Right lobe of liver (tissue), 6 donors: Measurements from ENCODE around the gene MYDGF. TPM values are rescaled to one million over a fixed set of nuclear protein-coding genes. Genes with fewer than 3 reads are reported as not detected.

ENCODE experiments used
- ATAC-seq, 4 donors: fragments of 200-7000 bp; cut with Tn5 transposase; one replicate each; pipeline ENCODE4 v1.9.1; 2020; ENCODE audit warnings: mild to moderate bottlenecking in 4 of 4, moderate library complexity in 4 of 4
- DNase-seq, 3 donors: peaks; one replicate each; pipeline ENCODE4 v3.0.0-alpha.2; 2020
- H3K27ac ChIP-seq, 3 donors: fragments of 200-600 bp; one replicate each; pipeline ENCODE4 v1.8.0; 2022
- H3K27me3 ChIP-seq, 2 donors: fragments of 200-600 bp; one replicate each; pipeline ENCODE4 v1.8.0; 2022
- H3K36me3 ChIP-seq, 4 donors: fragments of 200-600 bp; sonication (generic) in 1 of 4; one replicate each; pipeline versions ENCODE4 v1.5.1 to v1.8.0; 2017 to 2022; ENCODE audit warnings: control low read depth in 1 of 4
- H3K4me1 ChIP-seq, 4 donors: fragments of 200-600 bp; sonication (generic) in 1 of 4; one replicate each; pipeline versions ENCODE4 v1.5.1 to v1.8.0; 2017 to 2022; ENCODE audit warnings: control low read depth in 1 of 4
- H3K4me3 ChIP-seq, 3 donors: fragments of 200-600 bp; one replicate each; pipeline ENCODE4 v1.8.0; 2022
- H3K9me3 ChIP-seq, 4 donors: fragments of 200-600 bp; sonication (generic) in 1 of 4; one replicate each; pipeline versions ENCODE4 v1.5.1 to v1.8.0; 2017 to 2022; ENCODE audit warnings: control low read depth in 1 of 4
- CTCF ChIP-seq, 4 donors: fragments of 200-600 bp in 3 of 4; fragments of 450-650 bp in 1 of 4; IDR thresholded peaks; one replicate each; pipeline versions ENCODE4 v1.5.1 to v1.8.0; 2016 to 2022; ENCODE audit warnings: antibody characterized with exemption in 4 of 4, mild to moderate bottlenecking in 2 of 4
- POLR2A ChIP-seq: fragments of 450-650 bp; IDR thresholded peaks from one replicate; pipeline ENCODE4 v1.6.1; 2017; ENCODE audit warnings: antibody characterized with exemption, mild to moderate bottlenecking
- WGBS: methylation state at CpG from one replicate; pipeline ENCODE4 v1.1.6; 2018; ENCODE audit warnings: low coverage, low lambda C conversion rate; ENCODE audit not compliant: insufficient coverage; ENCODE audit errors: missing lambda C conversion rate; 5-methylcytosine and 5-hydroxymethylcytosine counted together
- intact Hi-C, 2 donors: fragments of 100-400 bp; cut with DNase I; formaldehyde crosslinking; loops; one replicate each; pipeline versions ENCODE4 v1.11.2 to v1.14.1; 2022
- total RNA-seq, 6 experiments: library from RNA; depleted of rRNA in 2 of 6; stranded (reverse); fragments of >200 nt in 2 of 6; fragmentation: NEBNext Ultra II Directional in 3 of 6; extraction: Animal tissue kit (Norgen Biotek cat#: 25700) in 3 of 6; gene quantifications; one replicate each; pipeline versions ENCODE4 v1.1.0 to v1.2.4, GENCODE V29; 2016 to 2023
- donor health status: DM: no; HTN: yes; CAD: no.
- donor health status: DM: no; HTN: no; CAD: no.
- donor health status: DM: no; HTN: no; CAD: no.
- donor health status: DM: no; HTN: yes; CAD: no.
- donor health status: DM: no; HTN: yes; CAD: no.

MYDGF gene
- total RNA-seq, 6 experiments from 2014 or later, result 58.2 to 98.7 (median 72.2) TPM

- no peaks in the 10 kb centered on the region for H3K27me3 ChIP-seq
- H3K4me3 ChIP-seq, result no peak overlapping the region
- H3K27ac ChIP-seq, result no peak overlapping the region
- TF ChIP-seq CTCF (IDR thresholded peaks at IDR 0.05) (no peak), POLR2A (no peak)
- no peaks in the 10 kb centered on the region for H3K9me3 ChIP-seq
- no CpG with 5 or more reads among the region's 8 CpGs for WGBS
- DNase-seq (no peak), ATAC-seq (no peak)
- peaks cover 3 to 39% (median 18%) of the 10 kb centered on the region in 4 donors for H3K36me3 ChIP-seq
- peaks cover 0 to 26% (median 13%) of the 10 kb centered on the region in 4 donors for H3K4me1 ChIP-seq
- intact Hi-C loops, result no loop called here
Measured at GRCh38 chr19:4657835-4658234, 12.3 kb downstream of the MYDGF start.

GRCh38 chr19:4657262-4657661 lies 12.9 kb downstream of the MYDGF start:
- ATAC-seq, result no peak
- peaks cover 0 to 26% (median 13%) of the 10 kb centered on the region in 4 donors for H3K4me1 ChIP-seq
- TF ChIP-seq POLR2A, result no peak
- TF ChIP-seq CTCF (IDR thresholded peaks at IDR 0.05), result no peak
- no peak overlapping the region for H3K4me3 ChIP-seq
- intact Hi-C loops, result no loop called here
- DNase-seq, result no peak
- no peaks in the 10 kb centered on the region for H3K27me3 ChIP-seq
- no peaks in the 10 kb centered on the region for H3K9me3 ChIP-seq
- 48% methylated on average over 8 of the region's 14 CpGs for WGBS
- peaks cover 3 to 36% (median 20%) of the 10 kb centered on the region in 4 donors for H3K36me3 ChIP-seq
- no peak overlapping the region for H3K27ac ChIP-seq

- ATAC-seq (peak; percentile 1 to 17 (median 4)), DNase-seq (no peak)
- H3K9me3 ChIP-seq, result no peaks in the 10 kb centered on the region
- TF ChIP-seq CTCF (IDR thresholded peaks at IDR 0.05) (no peak), POLR2A (no peak)
- 0% methylated on average over 1 of the region's 8 CpGs for WGBS
- H3K4me1 ChIP-seq, result peaks cover 0 to 26% (median 13%) of the 10 kb centered on the region in 4 donors
- H3K4me3 ChIP-seq, result no peak overlapping the region
- H3K36me3 ChIP-seq, result peaks cover 3 to 43% (median 20%) of the 10 kb centered on the region in 4 donors
- H3K27ac ChIP-seq, result no peak overlapping the region
- intact Hi-C loops, result no loop called here
- no peaks in the 10 kb centered on the region for H3K27me3 ChIP-seq
Measured at GRCh38 chr19:4656102-4656501, 14.0 kb downstream of the MYDGF start.

- H3K4me1 ChIP-seq, result peaks cover 0 to 27% (median 13%) of the 10 kb centered on the region in 4 donors
- TF ChIP-seq POLR2A (no peak), CTCF (IDR thresholded peaks at IDR 0.05) (peak in 2 of 4 donors; percentile 15 to 19)
- no peaks in the 10 kb centered on the region for H3K27me3 ChIP-seq
- peak overlapping the region; percentile 48 to 77 (median 61) for H3K27ac ChIP-seq
- H3K9me3 ChIP-seq, result no peaks in the 10 kb centered on the region
- H3K36me3 ChIP-seq, result peaks cover 3 to 38% (median 15%) of the 10 kb centered on the region in 4 donors
- WGBS, result 44% methylated on average over 20 of the region's 27 CpGs
- DNase-seq (peak; percentile 71 to 87 (median 86)), ATAC-seq (peak; percentile 70 to 82 (median 78))
- intact Hi-C loops, result no loop called here
- no peak overlapping the region for H3K4me3 ChIP-seq
Measured at GRCh38 chr19:4654437-4655361, 15.4 kb downstream of the MYDGF start.
